Peyer's patch (tissue), 4 donors: ENCODE data around the gene SNX6. TPM values are rescaled to one million over a fixed set of nuclear protein-coding genes. Genes with fewer than 3 reads are reported as not detected.
"Not testable (repeated sequence)": the region's sequence is repeated elsewhere in the genome, so short reads cannot be mapped to it uniquely, and the experiment has no call there.

Experiments
- DNase-seq, 3 donors: peaks; one replicate each; pipeline ENCODE4 v3.0.0-alpha.2; 2017 to 2019
- H3K27ac ChIP-seq, 4 donors: fragments of 200-600 bp; sonication (generic); one replicate each; pipeline ENCODE4 v1.5.1; 2016 to 2019
- H3K27me3 ChIP-seq, 2 donors: fragments of 200-600 bp; sonication (generic); one replicate each; pipeline ENCODE4 v1.5.1; 2019
- H3K36me3 ChIP-seq, 3 donors: fragments of 200-600 bp; sonication (generic); one replicate each; pipeline ENCODE4 v1.5.1; 2016 to 2019
- H3K4me1 ChIP-seq, 4 donors: fragments of 200-600 bp; sonication (generic); one replicate each; pipeline ENCODE4 v1.5.1; 2016 to 2019
- H3K4me3 ChIP-seq, 4 donors: fragments of 200-600 bp; sonication (generic); 1 replicate in 3 of 4; 2 replicates in 1 of 4; pipeline ENCODE4 v1.5.1; 2016 to 2019; ENCODE audit warnings: mild to moderate bottlenecking in 1 of 4
- H3K9me3 ChIP-seq, 4 donors: fragments of 200-600 bp; sonication (generic); one replicate each; pipeline ENCODE4 v1.5.1; 2016 to 2019; ENCODE audit warnings: mild to moderate bottlenecking in 1 of 4
- CTCF ChIP-seq, 6 experiments: fragments of 450-650 bp in 4 of 6; fragments of 200-600 bp in 2 of 6; sonication (generic) in 1 of 6; IDR thresholded peaks; one replicate each; pipeline ENCODE4 v1.5.1; 2017 to 2019; ENCODE audit warnings: antibody characterized with exemption in 6 of 6, mild to moderate bottlenecking in 3 of 6, moderate library complexity in 1 of 6
- small RNA-seq, 2 donors: library from RNA; depleted of rRNA; stranded (forward); fragments of <200 nt; gene quantifications; one replicate each; pipeline ENCODE3, GENCODE V24; 2016
- total RNA-seq, 4 donors: library from RNA; depleted of rRNA; stranded (reverse); fragments of >200 nt; gene quantifications; one replicate each; pipeline ENCODE4 v1.1.0, GENCODE V29; 2016

Gene SNX6
- total RNA-seq, 4 donors from 2014 or later, result 46.8 to 90.2 (median 64.9) TPM

- H3K4me1 ChIP-seq, result peaks cover 0 to 16% (median 0%) of the 10 kb centered on the region in 4 donors
- TF ChIP-seq CTCF (IDR thresholded peaks at IDR 0.05), result peak in 2 of 6 experiments; percentile 2 to 5
- peak overlapping the region in 3 of 4 donors; percentile 60 to 88 (median 87) for H3K27ac ChIP-seq
- peaks cover 0 to 85% (median 0%) of the 10 kb centered on the region in 3 donors for H3K36me3 ChIP-seq
- not testable (repeated sequence) for H3K9me3 ChIP-seq, H3K27me3 ChIP-seq, H3K4me3 ChIP-seq
- DNase-seq, result peak in 2 of 3 donors; percentile 64 to 68
These were observed 109.5 kb downstream of the SNX6 start for GRCh38 chr14:34520304-34520970.

Small RNAs within 50 kb of the gene (small RNA-seq; reads per million reads assigned to genes)
- gene RNU1-27P (0 reads per million in 2 donors), gene RNU1-28P (0 reads per million in 2 donors), gene RNU6-1261P (0 reads per million in 2 donors)

Other genes starting within 250 kb of the SNX6 start
- 10 to 100 TPM; 17.0 to 31.4 (median 21.7) TPM for gene SPTSSA, start 167.9 kb downstream of the SNX6 start, total RNA-seq
- 10 to 100 TPM; 27.2 to 52.0 (median 45.3) TPM for gene EAPP, start 90.4 kb downstream of the SNX6 start, total RNA-seq
- gene CFL2, start 84.4 kb upstream of the SNX6 start, total RNA-seq, result 10 to 100 TPM in 3 of 4 donors, 1 to 10 TPM in 1; 5.2 to 15.8 (median 11.5) TPM
- gene BAZ1A, start 245.2 kb upstream of the SNX6 start, total RNA-seq, result 10 to 100 TPM; 26.3 to 61.1 (median 29.1) TPM